SK-N-SH treated with all-trans-retinoic acid at 6 μM for 48 hours (cell line): Measurements from ENCODE around the gene ZBTB26.

Experiments used
- GLIS3 ChIP-seq: fragments of 250-450 bp; sonication (Bioruptor Pico); IDR thresholded peaks from 2 replicates; pipeline ENCODE4 v1.5.0; 2020; ENCODE audit warnings: mild to moderate bottlenecking, moderate library complexity
- OSR1 ChIP-seq: fragments of 250-450 bp; sonication (Bioruptor Pico); IDR thresholded peaks from 2 replicates; pipeline ENCODE4 v1.8.0; 2022; ENCODE audit warnings: moderate library complexity, mild to moderate bottlenecking, inconsistent platforms
- PPARA ChIP-seq: fragments of 250-450 bp; sonication (Bioruptor Pico); IDR thresholded peaks from 2 replicates; pipeline ENCODE4 v1.5.0; 2020; ENCODE audit warnings: mild to moderate bottlenecking, borderline replicate concordance
- TCF4 ChIP-seq: fragments of 250-450 bp; sonication (Bioruptor Pico); IDR thresholded peaks from 2 replicates; pipeline ENCODE4 v1.8.0; 2021; ENCODE audit warnings: mild to moderate bottlenecking, moderate library complexity, borderline replicate concordance
- TSHZ2 ChIP-seq: fragments of 250-450 bp; sonication (Bioruptor Pico); IDR thresholded peaks from 2 replicates; pipeline ENCODE4 v1.5.0; 2020; ENCODE audit warnings: mild to moderate bottlenecking, moderate library complexity
- ZNF565 ChIP-seq: fragments of 450-650 bp; formaldehyde crosslinking; conservative IDR thresholded peaks from 2 replicates; pipeline ENCODE4 v1.5.0; 2020; ENCODE audit warnings: low read depth, mild to moderate bottlenecking, moderate library complexity
- TF ChIP-seq, protein P1 (sequence below): fragments of 250-450 bp; sonication (Bioruptor Pico); IDR thresholded peaks from 2 replicates; pipeline ENCODE4 v1.8.0; 2021; ENCODE audit warnings: low read depth, mild to moderate bottlenecking, moderate library complexity, borderline replicate concordance

DNA sequence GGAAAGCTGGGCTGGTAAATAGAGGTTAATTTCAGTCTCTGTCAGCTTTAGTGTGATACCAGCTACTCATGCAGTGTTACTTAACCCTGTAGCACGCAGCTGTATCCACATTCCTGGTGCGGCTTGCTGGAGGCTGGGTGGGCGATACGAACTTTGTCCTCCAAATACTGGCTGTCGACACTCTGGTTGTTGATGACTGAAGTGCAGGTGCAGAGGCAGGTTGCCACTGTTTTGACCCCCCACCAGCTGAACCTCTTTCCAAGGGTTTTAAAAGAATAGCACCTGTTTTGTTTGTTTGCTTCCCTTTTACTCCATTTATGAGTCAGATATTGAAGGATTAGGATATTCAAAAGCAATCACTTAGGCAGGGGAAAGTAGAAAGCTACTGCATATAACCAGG is 5.2 kb upstream of the ZBTB26 start:
- no peak for TF ChIP-seq PPARA (CRISPR knock-in tag)
- TF ChIP-seq TCF4 (CRISPR knock-in tag) = no peak
- no peak for TF ChIP-seq OSR1 (CRISPR knock-in tag)
- no peak for TF ChIP-seq GLIS3 (CRISPR knock-in tag)
- TF ChIP-seq, protein P1, sequence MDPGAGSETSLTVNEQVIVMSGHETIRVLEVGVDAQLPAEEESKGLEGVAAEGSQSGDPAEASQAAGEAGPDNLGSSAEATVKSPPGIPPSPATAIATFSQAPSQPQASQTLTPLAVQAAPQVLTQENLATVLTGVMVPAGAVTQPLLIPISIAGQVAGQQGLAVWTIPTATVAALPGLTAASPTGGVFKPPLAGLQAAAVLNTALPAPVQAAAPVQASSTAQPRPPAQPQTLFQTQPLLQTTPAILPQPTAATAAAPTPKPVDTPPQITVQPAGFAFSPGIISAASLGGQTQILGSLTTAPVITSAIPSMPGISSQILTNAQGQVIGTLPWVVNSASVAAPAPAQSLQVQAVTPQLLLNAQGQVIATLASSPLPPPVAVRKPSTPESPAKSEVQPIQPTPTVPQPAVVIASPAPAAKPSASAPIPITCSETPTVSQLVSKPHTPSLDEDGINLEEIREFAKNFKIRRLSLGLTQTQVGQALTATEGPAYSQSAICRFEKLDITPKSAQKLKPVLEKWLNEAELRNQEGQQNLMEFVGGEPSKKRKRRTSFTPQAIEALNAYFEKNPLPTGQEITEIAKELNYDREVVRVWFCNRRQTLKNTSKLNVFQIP (CRISPR knock-in tag) = no peak
- TF ChIP-seq TSHZ2 = no peak
- no peak for TF ChIP-seq ZNF565
